B cell (primary cell): ENCODE results near the gene BRIP1. TPM values are rescaled to one million over a fixed set of nuclear protein-coding genes. Genes with fewer than 3 reads are reported as not detected.

Source experiments
- ATAC-seq: fragments of 200-7000 bp; cut with Tn5 transposase; one replicate; pipeline ENCODE4 v1.10.0; 2021; ENCODE audit warnings: low read depth, mild to moderate bottlenecking, moderate number of reproducible peaks, moderate library complexity
- CTCF ChIA-PET: fragments of 350-600 bp; sonication (Branson Sonifier 250); formaldehyde crosslinking; loops from one replicate; lab custom pipeline; 2021; ENCODE audit warnings: antibody characterized with exemption, inconsistent platforms; lab: Charles Lee
- POLR2A ChIA-PET: fragments of 350-600 bp; sonication (Branson Sonifier 250); formaldehyde crosslinking; loops from one replicate; lab custom pipeline; 2021; ENCODE audit warnings: antibody characterized with exemption; lab: Charles Lee
- DNase-seq: peaks from one replicate; pipeline ENCODE4 v3.0.0; 2013
- H2AFZ ChIP-seq: 2 replicates; pipeline ENCODE4 v1.6.1; 2012; ENCODE audit warnings: mild to moderate bottlenecking, low read depth, low read length; ENCODE audit not compliant: insufficient read depth, poor library complexity, severe bottlenecking
- H3K27ac ChIP-seq, 2 donors: 1 replicate in 1 of 2; 2 replicates in 1 of 2; pipeline ENCODE4 v1.5.1; 2012 to 2013; ENCODE audit warnings: low read length in 2 of 2, mild to moderate bottlenecking in 2 of 2, moderate library complexity in 1 of 2
- H3K27me3 ChIP-seq, 4 experiments: fragments of 200-600 bp in 1 of 4; sonication (generic) in 1 of 4; replicated peaks in 1 of 4; 1 replicate in 2 of 4; 2 replicates in 2 of 4; pipeline versions ENCODE4 v1.6.1 to v1.7.0; 2013 to 2016; ENCODE audit warnings: low read length in 3 of 4, mild to moderate bottlenecking in 2 of 4, mixed read lengths in 1 of 4, moderate library complexity in 1 of 4; ENCODE audit not compliant: insufficient read depth in 4 of 4, control insufficient read depth in 3 of 4; ENCODE audit errors: control extremely low read depth in 1 of 4
- H3K36me3 ChIP-seq, 2 experiments: replicated peaks in 1 of 2; 1 replicate in 1 of 2; 2 replicates in 1 of 2; pipeline versions ENCODE4 v1.6.1 to v1.7.1; 2013; ENCODE audit warnings: low read length in 1 of 2; ENCODE audit not compliant: insufficient read depth in 2 of 2, control insufficient read depth in 1 of 2; ENCODE audit errors: control extremely low read depth in 1 of 2, extremely low read depth in 1 of 2
- H3K4me1 ChIP-seq, 2 donors: fragments of 200-600 bp in 1 of 2; sonication (generic) in 1 of 2; 1 replicate in 1 of 2; 2 replicates in 1 of 2; pipeline versions ENCODE4 v1.5.1 to v1.6.1; 2013 to 2017; ENCODE audit warnings: low read length in 2 of 2; ENCODE audit not compliant: control insufficient read depth in 2 of 2, insufficient read depth in 2 of 2
- H3K4me2 ChIP-seq: replicated peaks from 2 replicates; pipeline ENCODE3; 2012; ENCODE audit warnings: mild to moderate bottlenecking, low read depth, low read length; ENCODE audit not compliant: poor library complexity, severe bottlenecking
- H3K4me3 ChIP-seq, 5 experiments: fragments of 200-600 bp in 1 of 5; sonication (generic) in 1 of 5; 1 replicate in 3 of 5; 2 replicates in 2 of 5; pipeline versions ENCODE4 v1.5.1 to v1.7.0; 2011 to 2016; ENCODE audit warnings: low read length in 4 of 5, mild to moderate bottlenecking in 4 of 5, low read depth in 2 of 5, control low read depth in 1 of 5, moderate library complexity in 1 of 5; ENCODE audit not compliant: insufficient read depth in 1 of 5; ENCODE audit errors: control extremely low read depth in 1 of 5, extremely low read depth in 1 of 5
- H3K79me2 ChIP-seq: fragments of 200-600 bp; sonication (generic); one replicate; pipeline ENCODE4 v1.6.0; 2016; ENCODE audit warnings: low read length; ENCODE audit not compliant: control insufficient read depth, insufficient read depth
- H3K9ac ChIP-seq: fragments of 200-600 bp; sonication (generic); 2 replicates; pipeline ENCODE4 v1.6.1; 2017; ENCODE audit warnings: mild to moderate bottlenecking, low read length, moderate library complexity
- H3K9me3 ChIP-seq, 3 donors: one replicate each; pipeline versions ENCODE4 v1.6.1 to v1.7.1; 2013; ENCODE audit warnings: low read length in 2 of 3; ENCODE audit not compliant: control insufficient read depth in 2 of 3, insufficient read depth in 1 of 3; ENCODE audit errors: control extremely low read depth in 1 of 3
- H4K20me1 ChIP-seq: 2 replicates; pipeline ENCODE4 v1.6.0; 2012; ENCODE audit warnings: mild to moderate bottlenecking, low read length; ENCODE audit not compliant: insufficient read depth, control insufficient read depth, poor library complexity, severe bottlenecking
- H3K27ac Mint-ChIP-seq: one replicate; pipeline ENCODE4 v1.8.0; 2021; ENCODE audit warnings: mixed read lengths
- H3K27me3 Mint-ChIP-seq: one replicate; pipeline ENCODE4 v1.8.0; 2021; ENCODE audit warnings: mixed read lengths
- H3K4me1 Mint-ChIP-seq: one replicate; pipeline ENCODE4 v1.8.0; 2021; ENCODE audit warnings: mixed read lengths
- H3K4me3 Mint-ChIP-seq: one replicate; pipeline ENCODE4 v1.8.0; 2021; ENCODE audit warnings: mixed read lengths
- H3K9me3 Mint-ChIP-seq: one replicate; pipeline ENCODE4 v1.8.0; 2022; ENCODE audit warnings: mixed read lengths; ENCODE audit not compliant: insufficient read depth
- EZH2 ChIP-seq: IDR thresholded peaks from 2 replicates; pipeline ENCODE4 v1.6.1; 2012; ENCODE audit warnings: borderline replicate concordance, low read depth, mild to moderate bottlenecking, moderate library complexity, low read length; ENCODE audit not compliant: insufficient read depth, poor library complexity, severe bottlenecking
- WGBS: methylation state at CpG from one replicate; pipeline ENCODE4 v1.1.5; 2013; ENCODE audit warnings: missing lambda C conversion rate; ENCODE audit not compliant: insufficient coverage; 5-methylcytosine and 5-hydroxymethylcytosine counted together
- intact Hi-C: fragments of 100-400 bp; cut with micrococcal nuclease; formaldehyde crosslinking; loops from one replicate; pipeline ENCODE4 v1.10.0; 2022
- polyA plus RNA-seq: library from polyadenylated mRNA; depleted of rRNA; stranded (reverse); fragments of >200 nt; gene quantifications from 2 replicates; pipeline ENCODE4 v1.2.3, GENCODE V29; 2012
- total RNA-seq, 2 donors: library from RNA; stranded (reverse); fragments of 120-200 nt in 1 of 2; gene quantifications; 1 replicate in 1 of 2; 2 replicates in 1 of 2; pipeline versions ENCODE4 v1.2.3 to v1.2.4, GENCODE V29; 2013 to 2022
- TF ChIP-seq, protein P1 (sequence below): fragments of 200-600 bp; IDR thresholded peaks from one replicate; pipeline ENCODE4 v1.8.0; 2022; ENCODE audit warnings: antibody characterized with exemption, mild to moderate bottlenecking

The BRIP1 gene
- total and polyA plus RNA-seq, 2 donors (not counting 1 experiment from before 2014, with no cell fraction given), result 0.89 to 2.4 TPM

DNA sequence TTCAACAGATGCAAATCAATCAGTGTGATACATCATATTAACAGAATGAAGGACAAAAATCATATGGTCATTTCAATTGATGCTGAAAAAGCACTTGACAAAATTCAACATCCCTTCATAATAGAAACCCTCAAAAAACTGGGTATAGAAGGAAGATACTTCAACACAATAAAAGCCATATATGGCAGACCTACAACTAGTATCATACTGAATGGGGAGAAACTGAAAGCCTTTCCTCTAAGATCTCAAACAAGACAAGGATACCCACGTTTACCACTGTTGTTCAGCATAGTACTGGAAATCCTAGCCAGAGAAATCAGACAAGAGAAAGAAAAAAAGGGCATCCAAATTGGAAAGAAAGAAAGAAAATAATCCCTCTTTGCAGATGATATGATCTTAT, 225.2 kb downstream of the BRIP1 start:
- Histone ChIP-seq H3K27me3 (peaks cover 0 to 3% (median 0%) of the 10 kb centered on the region in 4 experiments), H3K9me3 (peaks cover 0 to 3% (median 0%) of the 10 kb centered on the region in 3 donors), H2AFZ (no peak overlapping the region), H3K4me1 (peaks cover 0 to 3% of the 10 kb centered on the region in 2 donors), H3K9ac (no peak overlapping the region), H3K79me2 (no peaks in the 10 kb centered on the region), H3K4me3 (no peak overlapping the region), H3K36me3 (no peaks in the 10 kb centered on the region), H4K20me1 (no peaks in the 10 kb centered on the region), H3K27ac (no peak overlapping the region), H3K4me2 (no peak overlapping the region)
- TF ChIP-seq, protein P1, sequence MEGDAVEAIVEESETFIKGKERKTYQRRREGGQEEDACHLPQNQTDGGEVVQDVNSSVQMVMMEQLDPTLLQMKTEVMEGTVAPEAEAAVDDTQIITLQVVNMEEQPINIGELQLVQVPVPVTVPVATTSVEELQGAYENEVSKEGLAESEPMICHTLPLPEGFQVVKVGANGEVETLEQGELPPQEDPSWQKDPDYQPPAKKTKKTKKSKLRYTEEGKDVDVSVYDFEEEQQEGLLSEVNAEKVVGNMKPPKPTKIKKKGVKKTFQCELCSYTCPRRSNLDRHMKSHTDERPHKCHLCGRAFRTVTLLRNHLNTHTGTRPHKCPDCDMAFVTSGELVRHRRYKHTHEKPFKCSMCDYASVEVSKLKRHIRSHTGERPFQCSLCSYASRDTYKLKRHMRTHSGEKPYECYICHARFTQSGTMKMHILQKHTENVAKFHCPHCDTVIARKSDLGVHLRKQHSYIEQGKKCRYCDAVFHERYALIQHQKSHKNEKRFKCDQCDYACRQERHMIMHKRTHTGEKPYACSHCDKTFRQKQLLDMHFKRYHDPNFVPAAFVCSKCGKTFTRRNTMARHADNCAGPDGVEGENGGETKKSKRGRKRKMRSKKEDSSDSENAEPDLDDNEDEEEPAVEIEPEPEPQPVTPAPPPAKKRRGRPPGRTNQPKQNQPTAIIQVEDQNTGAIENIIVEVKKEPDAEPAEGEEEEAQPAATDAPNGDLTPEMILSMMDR, result no peak
- no peak for TF ChIP-seq EZH2
- Mint-ChIP-seq H3K4me3 (no peak overlapping the region), H3K27ac (no peak overlapping the region), H3K27me3 (peaks cover 26% of the 10 kb centered on the region), H3K4me1 (peaks cover 6% of the 10 kb centered on the region), H3K9me3 (peaks cover 3% of the 10 kb centered on the region)
- WGBS, result no CpG with 5 or more reads among the region's 1 CpG
- ChIA-PET POLR2A (no interaction called here), CTCF (interaction anchor here (4.8 kb wide), 1 partner anchor 198 kb away, joined by 75 read pairs; no protein-coding TSS in a partner anchor)
- DNase-seq (no peak), ATAC-seq (no peak)
- intact Hi-C loops, result loop anchor here (5.0 kb wide), 2 partner anchors 226 to 469 kb away; no protein-coding TSS in a partner anchor

DNA sequence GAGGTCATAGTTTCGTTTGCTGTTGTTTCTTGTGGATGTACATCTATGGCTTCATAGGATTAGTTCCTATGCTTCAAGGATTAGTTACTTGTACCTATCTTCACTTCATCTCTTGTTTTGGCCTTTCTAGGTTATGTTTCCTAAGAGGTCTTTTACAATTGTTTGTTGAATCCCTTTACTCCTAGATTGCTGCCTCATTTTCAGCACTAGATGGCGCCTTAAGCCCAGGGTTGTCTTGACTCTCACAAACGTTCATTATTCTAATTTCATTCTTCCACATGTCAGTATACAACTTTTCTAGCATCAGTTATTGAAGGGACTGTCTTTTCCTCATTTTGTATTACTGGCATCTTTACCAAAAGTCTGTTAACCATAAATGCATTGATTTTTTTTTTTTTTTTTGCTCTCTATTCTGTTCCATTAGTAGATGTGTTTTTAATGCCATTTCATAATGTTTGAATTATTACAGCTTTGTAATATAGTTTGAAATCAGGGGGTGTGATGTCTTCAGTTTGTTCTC, 227.4 kb downstream of the BRIP1 start:
- WGBS, result 0% methylated on average over 2 of the region's 3 CpGs
- TF ChIP-seq EZH2, result no peak
- TF ChIP-seq, protein P1, result peak; percentile 86
- intact Hi-C loops, result loop anchor here (1.0 to 5.0 kb wide), 3 partner anchors 201 to 471 kb away; no protein-coding TSS in a partner anchor
- ChIA-PET CTCF (interaction anchor here (0.7 to 4.8 kb wide), 15 partner anchors 10 to 473 kb away, joined by 3 to 75 read pairs (median 4); no protein-coding TSS in a partner anchor), POLR2A (no interaction called here)
- no peak overlapping the region for H3K27ac ChIP-seq
- H3K4me1 ChIP-seq, result peaks cover 0 to 3% of the 10 kb centered on the region in 2 donors
- peaks cover 0 to 3% (median 0%) of the 10 kb centered on the region in 3 donors for H3K9me3 ChIP-seq
- no peaks in the 10 kb centered on the region for H3K36me3 ChIP-seq
- no peak overlapping the region for H3K9ac ChIP-seq
- peaks cover 0 to 10% (median 0%) of the 10 kb centered on the region in 4 experiments for H3K27me3 ChIP-seq
- no peak for ATAC-seq
- H2AFZ ChIP-seq, result no peak overlapping the region
- no peak overlapping the region for H3K4me3 ChIP-seq
- H3K27me3 Mint-ChIP-seq, result peaks cover 45% of the 10 kb centered on the region
- H3K79me2 ChIP-seq, result no peaks in the 10 kb centered on the region
- DNase-seq, result peak; percentile 68
- no peak overlapping the region for H3K4me2 ChIP-seq
- no peak overlapping the region for H3K27ac Mint-ChIP-seq
- no peak overlapping the region for H3K4me3 Mint-ChIP-seq
- no peaks in the 10 kb centered on the region for H4K20me1 ChIP-seq
- peaks cover 3% of the 10 kb centered on the region for H3K9me3 Mint-ChIP-seq
- peaks cover 6% of the 10 kb centered on the region for H3K4me1 Mint-ChIP-seq
